PFSK-1 (cell line): ENCODE data around the gene PDK2.

Experiments used
- POLR2AphosphoS5 ChIP-seq: IDR thresholded peaks from 2 replicates; pipeline ENCODE4 v1.6.1; 2012; ENCODE audit warnings: low read depth, mild to moderate bottlenecking, control low read depth, low read length, moderate library complexity
- SIN3A ChIP-seq: IDR thresholded peaks from 2 replicates; pipeline ENCODE4 v1.6.1; 2012; ENCODE audit warnings: mild to moderate bottlenecking, low read length, moderate library complexity, borderline replicate concordance; ENCODE audit not compliant: insufficient read depth
- TAF1 ChIP-seq: IDR thresholded peaks from 2 replicates; pipeline ENCODE4 v1.6.1; 2012; ENCODE audit warnings: low read length, control low read depth, borderline replicate concordance; ENCODE audit not compliant: insufficient read depth
- TF ChIP-seq, protein P1 (sequence below), 2 experiments: IDR thresholded peaks; 2 replicates each; pipeline versions ENCODE4 v1.6.1 to v1.8.0; 2011 to 2012; ENCODE audit warnings: low read depth in 2 of 2, low read length in 2 of 2, control low read depth in 1 of 2, inconsistent platforms in 1 of 2, mild to moderate bottlenecking in 1 of 2, moderate library complexity in 1 of 2; ENCODE audit not compliant: insufficient read depth in 1 of 2

- TF ChIP-seq TAF1 (no peak), POLR2AphosphoS5 (no peak), SIN3A (no peak)
- TF ChIP-seq, protein P1, sequence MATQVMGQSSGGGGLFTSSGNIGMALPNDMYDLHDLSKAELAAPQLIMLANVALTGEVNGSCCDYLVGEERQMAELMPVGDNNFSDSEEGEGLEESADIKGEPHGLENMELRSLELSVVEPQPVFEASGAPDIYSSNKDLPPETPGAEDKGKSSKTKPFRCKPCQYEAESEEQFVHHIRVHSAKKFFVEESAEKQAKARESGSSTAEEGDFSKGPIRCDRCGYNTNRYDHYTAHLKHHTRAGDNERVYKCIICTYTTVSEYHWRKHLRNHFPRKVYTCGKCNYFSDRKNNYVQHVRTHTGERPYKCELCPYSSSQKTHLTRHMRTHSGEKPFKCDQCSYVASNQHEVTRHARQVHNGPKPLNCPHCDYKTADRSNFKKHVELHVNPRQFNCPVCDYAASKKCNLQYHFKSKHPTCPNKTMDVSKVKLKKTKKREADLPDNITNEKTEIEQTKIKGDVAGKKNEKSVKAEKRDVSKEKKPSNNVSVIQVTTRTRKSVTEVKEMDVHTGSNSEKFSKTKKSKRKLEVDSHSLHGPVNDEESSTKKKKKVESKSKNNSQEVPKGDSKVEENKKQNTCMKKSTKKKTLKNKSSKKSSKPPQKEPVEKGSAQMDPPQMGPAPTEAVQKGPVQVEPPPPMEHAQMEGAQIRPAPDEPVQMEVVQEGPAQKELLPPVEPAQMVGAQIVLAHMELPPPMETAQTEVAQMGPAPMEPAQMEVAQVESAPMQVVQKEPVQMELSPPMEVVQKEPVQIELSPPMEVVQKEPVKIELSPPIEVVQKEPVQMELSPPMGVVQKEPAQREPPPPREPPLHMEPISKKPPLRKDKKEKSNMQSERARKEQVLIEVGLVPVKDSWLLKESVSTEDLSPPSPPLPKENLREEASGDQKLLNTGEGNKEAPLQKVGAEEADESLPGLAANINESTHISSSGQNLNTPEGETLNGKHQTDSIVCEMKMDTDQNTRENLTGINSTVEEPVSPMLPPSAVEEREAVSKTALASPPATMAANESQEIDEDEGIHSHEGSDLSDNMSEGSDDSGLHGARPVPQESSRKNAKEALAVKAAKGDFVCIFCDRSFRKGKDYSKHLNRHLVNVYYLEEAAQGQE (IDR thresholded peaks at IDR 0.05; ENCODE audit: insufficient read depth in 1 of 2, low read depth in 2 of 2, low read length in 2 of 2) = no peak
Measured at GRCh38 chr17:50087912-50088405, 7.2 kb upstream of the PDK2 start.
